A549 (cell line): ENCODE results near the gene SLC25A15.

Source experiments
- CBX8 ChIP-seq: fragments of 200-600 bp; sonication (generic); IDR thresholded peaks from 2 replicates; pipeline ENCODE4 v1.6.1; 2016
- CHD2 ChIP-seq: fragments of 150-350 bp; IDR thresholded peaks from 2 replicates; pipeline ENCODE4 v1.6.1; 2014; ENCODE audit warnings: low read length; ENCODE audit not compliant: partially characterized antibody
- CHD4 ChIP-seq: fragments of 200-600 bp; sonication (generic); IDR thresholded peaks from 2 replicates; pipeline ENCODE4 v1.6.1; 2016; ENCODE audit warnings: antibody characterized with exemption, mild to moderate bottlenecking, borderline replicate concordance
- CTCF ChIP-seq: fragments of >200 bp; sonication (Bioruptor Twin); formaldehyde crosslinking; IDR thresholded peaks from 3 replicates; pipeline ENCODE4 v1.5.1; 2016
- EP300 ChIP-seq, 2 experiments: fragments of >200 bp; sonication (Bioruptor Twin); formaldehyde crosslinking; IDR thresholded peaks; 2 replicates in 1 of 2; 3 replicates in 1 of 2; pipeline ENCODE4 v1.6.1; 2016 to 2017
- KDM1A ChIP-seq: fragments of 200-600 bp; sonication (generic); IDR thresholded peaks from 2 replicates; pipeline ENCODE4 v1.6.1; 2016; ENCODE audit warnings: low read depth, mild to moderate bottlenecking
- MYC ChIP-seq: IDR thresholded peaks from 2 replicates; pipeline ENCODE4 v1.6.1; 2012; ENCODE audit warnings: mild to moderate bottlenecking, inconsistent platforms, low read length, improper control_type of control experiment, borderline replicate concordance
- PBX3 ChIP-seq: IDR thresholded peaks from 2 replicates; pipeline ENCODE4 v1.6.1; 2012
- PHF8 ChIP-seq: fragments of 200-600 bp; sonication (generic); IDR thresholded peaks from 2 replicates; pipeline ENCODE4 v1.6.1; 2016; ENCODE audit warnings: low read depth, mild to moderate bottlenecking, antibody characterized with exemption, moderate library complexity, borderline replicate concordance
- REST ChIP-seq: fragments of 200-600 bp; sonication (generic); IDR thresholded peaks from 2 replicates; pipeline ENCODE4 v1.6.1; 2016; ENCODE audit warnings: antibody characterized with exemption, mild to moderate bottlenecking, moderate library complexity
- USF2 ChIP-seq: fragments of 450-650 bp; IDR thresholded peaks from 2 replicates; pipeline ENCODE4 v1.6.1; 2014; ENCODE audit warnings: antibody characterized with exemption

DNA sequence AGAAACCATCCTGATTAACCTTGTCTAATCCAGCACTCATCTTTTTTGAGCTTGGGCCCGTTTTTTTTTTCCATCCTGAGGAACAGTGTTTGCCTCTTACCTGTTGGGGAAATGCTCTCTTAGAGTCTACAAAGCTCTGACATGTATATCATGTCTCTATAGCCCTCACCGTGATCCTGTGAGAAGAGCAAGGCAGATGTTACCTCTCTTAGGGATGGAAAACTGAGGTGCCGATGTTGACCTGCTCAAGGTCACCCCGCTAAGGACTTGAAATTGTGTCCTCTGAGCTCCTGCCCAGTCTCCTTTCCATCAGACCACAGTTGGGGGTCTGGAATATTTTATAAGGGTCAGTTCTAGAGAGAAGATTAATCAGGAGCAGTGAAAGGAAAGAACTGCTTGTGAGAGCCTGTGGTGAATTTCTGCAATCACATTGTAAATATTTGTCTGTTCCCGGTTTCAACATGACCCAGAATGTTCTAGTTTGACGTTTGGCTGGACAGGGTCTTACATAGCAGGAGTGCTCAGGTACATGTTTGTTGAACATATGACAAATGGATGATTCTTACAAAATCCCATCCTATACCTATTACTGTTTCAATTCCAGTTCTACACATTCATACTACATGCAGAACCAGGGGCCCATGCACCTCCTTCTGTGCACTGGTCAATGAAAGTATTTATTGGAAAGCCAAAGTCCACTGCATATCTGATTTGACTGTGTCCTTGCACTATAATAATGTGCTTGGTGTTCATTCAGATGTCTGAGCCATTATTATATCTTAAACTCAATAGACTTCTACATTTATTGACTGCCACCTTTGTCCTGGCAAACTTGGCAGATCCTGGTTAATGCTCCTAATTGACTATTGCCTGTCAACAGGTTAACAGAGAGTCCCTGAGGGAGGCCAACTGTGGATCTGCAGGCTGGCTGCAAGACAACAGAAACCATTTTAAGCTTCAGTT is 12.1 kb downstream of the SLC25A15 start:
- TF ChIP-seq CHD4, result no peak
- TF ChIP-seq CTCF, result no peak
- TF ChIP-seq CHD2, result no peak
- TF ChIP-seq MYC, result no peak
- TF ChIP-seq CBX8, result no peak
- no peak for TF ChIP-seq USF2
- no peak for TF ChIP-seq REST
- no peak for TF ChIP-seq EP300 (IDR thresholded peaks at IDR 0.05)
- no peak for TF ChIP-seq PBX3
- no peak for TF ChIP-seq PHF8
- TF ChIP-seq KDM1A, result no peak
